NCI-H1930 (cell line): ENCODE data around the gene ASTN1.

Experiments
- DNase-seq, 2 experiments: peaks; one replicate each; lab custom pipeline; 2025; lab: John Stamatoyannopoulos, UW

Gene ASTN1

GRCh38 chr1:177163844-177164379 is 600 bp downstream of the ASTN1 start:
- DNase-seq = no peak

DNA sequence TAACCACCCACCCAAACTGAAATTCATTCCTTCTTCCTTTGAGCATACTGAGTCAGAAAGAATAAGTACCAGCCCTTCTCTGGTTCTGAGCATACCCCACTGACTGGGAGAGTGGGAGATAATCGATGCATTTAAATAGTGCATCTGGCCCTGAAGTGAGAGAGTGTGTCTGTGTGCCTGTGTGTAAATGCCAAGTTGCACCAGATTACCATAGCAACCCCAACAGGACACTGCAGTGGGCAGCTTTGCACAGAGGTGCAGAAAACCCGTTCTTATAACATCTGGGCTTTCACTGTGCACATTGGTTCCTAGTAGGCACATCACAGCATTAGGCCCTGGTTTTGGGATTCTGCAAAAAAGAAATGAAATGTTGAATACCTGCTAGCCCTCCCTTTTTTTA is 2.3 kb downstream of the ASTN1 start:
- no peak for DNase-seq

DNA sequence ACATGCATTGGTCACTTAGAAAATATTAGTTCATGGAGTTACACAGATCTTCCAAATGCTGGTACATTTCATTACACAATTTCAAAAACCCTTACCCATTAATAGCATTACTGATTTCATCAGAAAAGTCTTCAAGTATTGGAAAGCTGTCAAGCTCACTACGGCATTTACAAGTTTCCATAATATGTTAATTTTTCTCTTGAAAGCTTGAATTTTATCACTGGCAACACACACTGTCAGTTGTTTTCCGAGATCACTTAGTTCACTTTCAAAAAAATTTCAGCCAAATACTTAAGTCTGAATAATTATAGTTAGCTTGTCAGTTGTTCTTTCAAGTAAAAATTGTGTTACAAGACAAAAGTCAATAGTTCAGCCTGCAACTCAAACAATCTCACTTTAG is 18.0 kb downstream of the ASTN1 start:
- no peak for DNase-seq

- DNase-seq = no peak
Measured at GRCh38 chr1:177145106-177146070, 19.1 kb downstream of the ASTN1 start.

DNA sequence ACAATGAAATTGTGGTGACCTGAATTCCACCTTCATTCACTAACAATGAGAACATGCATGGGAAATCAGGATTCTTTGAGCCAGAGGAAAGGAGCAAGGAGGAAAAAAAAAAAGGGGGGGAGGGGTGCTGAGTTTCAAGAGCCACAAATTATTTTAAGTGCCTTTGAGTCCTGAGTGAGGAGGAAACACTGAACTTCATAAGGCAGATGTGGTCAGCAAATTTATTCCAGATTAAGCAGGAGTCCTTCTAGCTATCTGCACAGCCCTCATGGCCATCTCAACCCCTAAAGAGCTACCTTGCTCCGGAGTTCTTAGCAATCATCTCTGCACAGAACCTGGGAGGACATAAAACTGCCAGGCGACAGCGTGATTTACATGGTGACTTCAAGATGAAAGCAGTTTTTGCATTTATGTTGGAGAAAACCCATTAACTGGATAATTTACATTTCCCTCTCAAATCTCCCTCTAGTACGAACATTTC is 21.7 kb downstream of the ASTN1 start:
- DNase-seq = no peak

DNA sequence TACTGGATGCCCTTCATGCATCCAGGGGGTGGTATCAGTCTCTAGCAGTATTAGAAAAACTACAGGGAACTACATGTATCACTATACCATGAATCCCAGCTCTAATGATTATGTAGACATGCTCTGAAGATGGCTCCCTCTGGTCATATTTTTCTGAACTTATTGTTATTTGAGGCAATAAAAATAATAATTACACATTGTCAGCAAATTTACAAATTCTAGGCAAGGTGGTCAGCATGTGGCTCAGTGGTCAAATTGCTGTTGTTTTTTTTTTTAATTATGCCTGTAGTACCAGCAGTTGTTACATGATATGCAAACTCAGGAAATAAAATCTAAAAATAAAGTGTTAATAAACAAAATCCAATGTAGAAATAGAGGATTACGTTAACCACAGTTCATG is 22.5 kb downstream of the ASTN1 start:
- no peak for DNase-seq

GRCh38 chr1:177138347-177138746 is 26.2 kb downstream of the ASTN1 start:
- no peak for DNase-seq

GRCh38 chr1:177137814-177138213 is 26.7 kb downstream of the ASTN1 start:
- no peak for DNase-seq

DNA sequence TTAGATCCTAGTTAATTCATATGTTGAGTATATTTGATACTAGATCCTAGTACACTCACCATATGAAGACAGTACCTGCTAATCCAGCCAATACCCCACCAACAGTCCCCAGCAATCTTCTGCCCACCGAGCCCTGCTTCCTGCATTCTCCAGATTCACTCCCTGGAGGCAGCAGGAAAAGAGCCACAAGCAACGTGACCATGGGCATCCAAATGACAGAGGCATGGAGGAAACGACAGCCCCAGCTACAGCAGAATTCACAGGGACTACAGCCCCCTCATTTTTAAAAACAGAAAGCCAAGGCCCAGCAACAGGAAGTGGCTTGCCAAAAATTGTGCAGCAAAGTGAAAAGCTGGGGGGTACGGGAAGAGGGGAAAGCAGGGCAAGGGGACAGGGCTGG is 29.3 kb downstream of the ASTN1 start:
- DNase-seq = no peak

DNA sequence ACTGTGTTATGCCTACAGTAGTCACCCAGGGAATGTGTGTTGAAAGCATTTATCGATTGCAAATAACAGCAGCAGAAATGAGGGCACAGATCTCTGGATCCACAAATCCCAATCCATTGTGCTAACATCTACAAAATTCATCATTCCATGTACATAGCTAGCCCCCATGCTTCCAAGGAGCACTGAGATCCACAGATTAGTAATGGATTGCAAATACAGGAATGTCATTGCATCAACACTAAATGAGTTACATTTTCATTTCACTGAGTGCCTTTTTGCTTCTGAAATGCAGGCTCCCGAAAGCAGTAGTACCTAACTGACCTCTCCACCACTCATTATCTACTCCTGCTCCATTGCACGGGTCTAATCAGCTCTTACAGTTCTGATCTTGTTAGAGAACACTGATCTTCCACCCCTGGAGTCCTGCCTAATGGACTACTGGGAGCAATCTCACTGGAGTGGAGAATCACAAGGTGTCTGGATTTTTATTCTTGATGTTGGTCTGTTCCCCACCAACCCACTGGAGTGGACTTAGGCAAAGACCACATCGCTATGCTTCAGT is 30.5 kb downstream of the ASTN1 start:
- no peak for DNase-seq

- DNase-seq = no peak
Measured at GRCh38 chr1:177132141-177132540, 32.4 kb downstream of the ASTN1 start.

- DNase-seq = no peak
Measured at GRCh38 chr1:177131723-177132122, 32.8 kb downstream of the ASTN1 start.

DNA sequence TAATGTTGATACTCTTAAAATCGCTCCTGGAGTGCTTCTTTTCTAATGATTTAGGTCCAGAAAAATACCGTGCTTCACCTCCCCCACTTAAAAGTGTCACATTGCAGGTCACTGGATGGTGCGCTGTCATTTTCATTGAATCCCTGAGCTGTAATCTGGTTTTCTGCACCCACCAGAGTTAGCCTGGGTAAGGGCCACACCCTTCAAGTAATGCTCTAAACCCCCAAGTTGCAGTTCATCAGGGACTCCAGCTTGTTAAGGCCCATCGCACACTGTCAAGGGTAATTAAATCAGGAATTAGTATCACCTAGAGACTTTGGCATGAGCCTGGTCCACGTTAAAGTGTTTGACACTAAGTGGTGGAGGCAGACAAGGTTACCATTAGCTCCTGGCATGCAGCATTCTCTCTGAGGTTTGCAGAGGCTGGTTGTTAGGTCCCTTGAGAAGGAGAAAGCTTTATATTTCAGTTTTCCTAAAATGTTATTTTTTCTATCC is 34.0 kb downstream of the ASTN1 start:
- DNase-seq = no peak

- DNase-seq = no peak
Measured at GRCh38 chr1:177128665-177129281, 35.7 kb downstream of the ASTN1 start.

- no peak for DNase-seq
Measured at GRCh38 chr1:177126267-177126666, 38.2 kb downstream of the ASTN1 start.

DNA sequence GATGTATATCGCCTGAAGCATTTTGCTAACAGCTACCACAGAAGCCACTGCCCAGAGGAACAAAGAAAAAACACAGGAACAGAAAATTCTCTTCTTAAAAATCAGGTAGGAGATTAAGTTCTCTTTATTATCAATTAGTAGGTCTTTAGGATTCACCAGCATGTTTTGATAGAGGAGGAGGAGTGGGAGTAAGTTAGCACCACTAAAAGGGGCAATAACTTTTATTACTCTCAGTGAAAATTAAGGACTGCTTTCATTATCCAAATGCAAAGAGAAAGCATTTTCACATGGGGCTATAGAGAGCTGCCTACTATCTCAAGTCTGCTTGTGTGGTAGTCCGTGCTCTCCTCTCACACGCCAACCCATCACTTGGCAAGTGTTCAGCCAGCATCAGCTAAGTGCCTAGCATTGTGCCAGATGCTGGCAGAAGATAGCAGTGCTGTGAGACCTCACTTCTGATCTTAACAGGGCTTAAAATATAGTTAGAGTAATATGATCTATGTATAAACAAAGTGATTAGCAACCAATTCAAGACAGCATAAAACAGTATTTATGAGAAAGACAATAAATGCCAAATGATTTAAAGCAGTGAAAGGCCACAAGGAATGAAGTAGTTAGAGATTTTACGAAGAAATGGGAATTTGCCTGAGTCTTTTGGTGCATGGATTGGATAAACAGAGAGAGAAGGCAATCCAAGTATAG is 39.8 kb downstream of the ASTN1 start:
- no peak for DNase-seq

DNA sequence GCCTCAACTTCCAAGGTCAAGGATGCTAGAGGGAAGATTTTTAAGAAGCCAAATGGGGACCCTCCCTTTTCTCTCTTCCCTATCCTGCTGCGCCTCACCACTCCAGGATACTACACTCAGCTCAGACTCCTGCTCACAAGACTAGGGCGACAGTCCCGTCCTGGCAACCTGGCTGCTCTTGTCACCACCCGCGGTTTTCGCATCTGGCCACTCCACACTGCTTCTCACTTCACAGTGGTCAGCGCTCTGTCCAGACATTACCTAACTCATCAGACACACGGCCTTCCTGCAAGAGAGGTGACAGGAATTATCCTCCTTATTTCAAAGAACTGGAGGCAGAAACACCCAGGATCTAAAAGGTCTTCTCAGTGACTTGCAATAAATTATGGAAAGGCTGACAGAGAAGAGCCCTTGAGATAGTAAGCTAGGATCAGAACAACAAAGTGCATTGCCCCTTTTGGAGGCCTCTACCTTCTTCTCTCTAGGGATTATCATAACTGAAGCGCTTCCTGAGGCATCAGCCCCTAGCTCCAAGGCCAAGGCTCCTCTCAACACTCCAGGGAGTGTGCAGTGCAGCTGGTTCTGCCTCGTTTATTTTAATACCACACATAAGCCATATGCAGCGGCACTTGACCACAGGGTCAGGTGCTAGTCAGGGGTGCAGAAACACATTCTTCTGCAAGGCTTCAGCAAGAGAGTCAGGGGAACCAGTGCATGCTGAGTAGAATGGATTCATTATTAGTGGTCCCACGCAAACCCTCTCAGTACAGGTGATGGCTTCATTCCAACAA is 41.9 kb downstream of the ASTN1 start:
- no peak for DNase-seq

GRCh38 chr1:177119311-177119710 is 45.2 kb downstream of the ASTN1 start:
- DNase-seq = no peak

GRCh38 chr1:177118901-177119300 is 45.6 kb downstream of the ASTN1 start:
- no peak for DNase-seq

DNA sequence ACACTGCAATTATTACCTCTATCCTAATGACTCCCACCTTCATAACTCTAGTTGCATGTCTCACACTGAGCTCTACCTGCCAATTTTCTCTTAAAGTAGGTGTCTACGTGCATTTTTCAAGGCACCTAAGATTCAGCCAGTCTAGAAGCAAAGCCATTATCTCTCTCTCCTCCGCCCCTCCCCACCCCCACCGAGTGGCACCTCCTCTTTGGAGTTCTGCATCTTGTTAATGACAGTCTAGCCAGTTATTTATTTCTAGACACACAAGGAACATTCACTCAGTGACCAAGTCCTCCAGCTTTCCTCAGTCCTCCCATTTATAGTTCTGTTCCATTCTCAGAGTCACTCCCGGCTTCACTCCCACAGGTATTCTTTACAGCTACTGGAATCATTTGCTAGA is 47.6 kb downstream of the ASTN1 start:
- DNase-seq = no peak
